Measurements from ENCODE around the gene CERS2. TPM values are rescaled to one million over a fixed set of nuclear protein-coding genes. Genes with fewer than 3 reads are reported as not detected.

CERS2 gene
- total and polyA plus RNA-seq, 8 donors = 213 to 359 (median 260) TPM

GRCh38 chr1:150999926-151000325 is 25.3 kb upstream of the CERS2 start:
- no peak for DNase-seq

GRCh38 chr1:150999051-150999674 is 24.5 kb upstream of the CERS2 start:
- ATAC-seq = no peak

More at GRCh38 chr1:150999926-151000325, 25.3 kb upstream of the CERS2 start:
- TF ChIP-seq CTCF (IDR thresholded peaks at IDR 0.05) = no peak
- peaks cover 0 to 40% of the 10 kb centered on the region in 2 donors for H3K36me3 ChIP-seq
- no peak overlapping the region for H3K27ac ChIP-seq
- intact Hi-C loops (cut with DNase I) = no loop called here
- H3K4me1 ChIP-seq = peaks cover 20 to 70% of the 10 kb centered on the region in 2 donors
- no peaks in the 10 kb centered on the region for H3K9me3 ChIP-seq
- ATAC-seq = no peak
- H3K4me3 ChIP-seq = no peak overlapping the region
- no peaks in the 10 kb centered on the region for H3K27me3 ChIP-seq

GRCh38 chr1:150997949-150998348 is 23.3 kb upstream of the CERS2 start:
- peaks cover 0 to 40% of the 10 kb centered on the region in 2 donors for H3K36me3 ChIP-seq
- H3K27me3 ChIP-seq = no peaks in the 10 kb centered on the region
- intact Hi-C loops (cut with DNase I) = no loop called here
- no peak overlapping the region for H3K27ac ChIP-seq
- DNase-seq (no peak), ATAC-seq (no peak)
- no peak for TF ChIP-seq CTCF (IDR thresholded peaks at IDR 0.05)
- no peak overlapping the region for H3K4me3 ChIP-seq
- peaks cover under 1 to 50% of the 10 kb centered on the region in 2 donors for H3K4me1 ChIP-seq
- H3K9me3 ChIP-seq = no peaks in the 10 kb centered on the region

More at GRCh38 chr1:150999051-150999674, 24.5 kb upstream of the CERS2 start:
- Histone ChIP-seq H3K4me1 (peaks cover 13 to 63% of the 10 kb centered on the region in 2 donors), H3K9me3 (no peaks in the 10 kb centered on the region), H3K4me3 (no peak overlapping the region), H3K27me3 (no peaks in the 10 kb centered on the region), H3K27ac (peak overlapping the region in 1 of 2 donors; percentile 57), H3K36me3 (peaks cover 0 to 40% of the 10 kb centered on the region in 2 donors)
- no peak for TF ChIP-seq CTCF (IDR thresholded peaks at IDR 0.05)
- no peak for DNase-seq
- intact Hi-C loops (cut with DNase I) = no loop called here

GRCh38 chr1:150997126-150997872 is 22.7 kb upstream of the CERS2 start:
- TF ChIP-seq CTCF (IDR thresholded peaks at IDR 0.05) = no peak
- Histone ChIP-seq H3K4me3 (no peak overlapping the region), H3K4me1 (peaks cover 0 to 44% of the 10 kb centered on the region in 2 donors), H3K36me3 (peaks cover 0 to 40% of the 10 kb centered on the region in 2 donors), H3K27me3 (no peaks in the 10 kb centered on the region), H3K27ac (no peak overlapping the region), H3K9me3 (no peaks in the 10 kb centered on the region)
- ATAC-seq (no peak), DNase-seq (peak in 1 of 4 donors; percentile 80)
- intact Hi-C loops (cut with DNase I) = no loop called here

- TF ChIP-seq CTCF (IDR thresholded peaks at IDR 0.05) = peak; percentile 80 to 95
- DNase-seq (no peak), ATAC-seq (peak; percentile 79)
- Histone ChIP-seq H3K9me3 (no peaks in the 10 kb centered on the region), H3K36me3 (peaks cover 0 to 40% of the 10 kb centered on the region in 2 donors), H3K4me3 (no peak overlapping the region), H3K4me1 (peaks cover 0 to 30% of the 10 kb centered on the region in 2 donors), H3K27me3 (no peaks in the 10 kb centered on the region), H3K27ac (no peak overlapping the region)
- intact Hi-C loops (cut with DNase I) = no loop called here
Observed at GRCh38 chr1:150995896-150996295, 21.3 kb upstream of the CERS2 start.

All from left lung (tissue), 10 donors.